NCI-H2029 treated with DMSO at 0.1 percent for 48 hours (cell line): ENCODE measurements around the gene KCNH4.
A peak's percentile ranks its signal among the peaks of the same experiment; 100 is the strongest.
"Not testable (repeated sequence)": the region's sequence is repeated elsewhere in the genome, so short reads cannot be mapped to it uniquely, and the experiment has no call there.

ENCODE experiments used
- DNase-seq: peaks from one replicate; lab custom pipeline; 2025; lab: John Stamatoyannopoulos, UW

KCNH4 gene

DNA sequence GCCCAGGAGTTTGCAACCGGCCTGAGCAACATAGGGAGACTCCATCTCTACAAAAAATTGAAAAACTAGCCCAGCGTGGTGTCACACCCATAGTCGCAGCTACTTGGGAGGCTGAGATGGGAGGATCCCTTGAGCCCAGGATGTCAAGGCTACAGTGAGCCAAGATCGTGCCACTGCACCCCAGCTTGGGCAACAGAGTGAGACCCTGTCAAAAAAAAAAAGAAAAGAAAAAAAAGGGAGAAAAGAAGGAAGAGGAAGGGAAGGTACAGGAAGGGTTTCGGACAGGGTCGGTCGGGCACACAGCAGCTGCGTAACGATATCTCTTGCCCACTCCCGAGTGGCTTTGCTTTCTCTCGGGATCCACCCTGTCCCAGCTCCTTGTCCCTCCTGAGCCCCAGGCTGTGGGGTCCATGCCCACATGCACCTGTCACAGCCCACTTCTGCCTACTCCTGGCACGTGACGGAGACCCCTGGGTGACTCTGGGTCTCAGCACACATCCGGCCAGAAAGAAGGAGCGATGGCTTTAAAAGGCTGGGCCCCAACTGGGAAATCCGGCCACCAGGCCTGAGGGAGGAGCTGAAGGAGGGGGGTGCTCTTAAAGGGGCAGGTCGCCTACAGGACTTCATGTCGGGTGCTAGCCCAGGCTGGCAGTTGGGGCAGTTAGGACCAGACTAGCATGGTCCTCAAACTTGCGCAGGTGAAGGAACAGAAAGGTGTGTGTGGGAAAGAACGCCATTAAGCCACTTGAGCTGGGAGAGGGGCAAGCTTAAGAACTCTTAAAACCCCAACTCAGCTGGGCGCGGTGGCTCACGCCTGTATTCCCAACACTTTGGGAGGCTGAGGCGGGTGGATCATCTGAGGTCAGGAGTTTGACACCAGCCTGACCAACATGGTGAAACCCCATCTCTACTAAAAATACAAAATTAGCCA is 13.3 kb upstream of the KCNH4 start, which contains the start of gene GHDC:
TSS of gene GHDC (minus strand) at position 526 of the 931 bp plus-strand sequence. CDS start 913 bp downstream, outside the sequence.
- DNase-seq: peak; percentile 57

GRCh38 chr17:42193216-42193968 is 12.4 kb upstream of the KCNH4 start:
- DNase-seq: no peak

DNA sequence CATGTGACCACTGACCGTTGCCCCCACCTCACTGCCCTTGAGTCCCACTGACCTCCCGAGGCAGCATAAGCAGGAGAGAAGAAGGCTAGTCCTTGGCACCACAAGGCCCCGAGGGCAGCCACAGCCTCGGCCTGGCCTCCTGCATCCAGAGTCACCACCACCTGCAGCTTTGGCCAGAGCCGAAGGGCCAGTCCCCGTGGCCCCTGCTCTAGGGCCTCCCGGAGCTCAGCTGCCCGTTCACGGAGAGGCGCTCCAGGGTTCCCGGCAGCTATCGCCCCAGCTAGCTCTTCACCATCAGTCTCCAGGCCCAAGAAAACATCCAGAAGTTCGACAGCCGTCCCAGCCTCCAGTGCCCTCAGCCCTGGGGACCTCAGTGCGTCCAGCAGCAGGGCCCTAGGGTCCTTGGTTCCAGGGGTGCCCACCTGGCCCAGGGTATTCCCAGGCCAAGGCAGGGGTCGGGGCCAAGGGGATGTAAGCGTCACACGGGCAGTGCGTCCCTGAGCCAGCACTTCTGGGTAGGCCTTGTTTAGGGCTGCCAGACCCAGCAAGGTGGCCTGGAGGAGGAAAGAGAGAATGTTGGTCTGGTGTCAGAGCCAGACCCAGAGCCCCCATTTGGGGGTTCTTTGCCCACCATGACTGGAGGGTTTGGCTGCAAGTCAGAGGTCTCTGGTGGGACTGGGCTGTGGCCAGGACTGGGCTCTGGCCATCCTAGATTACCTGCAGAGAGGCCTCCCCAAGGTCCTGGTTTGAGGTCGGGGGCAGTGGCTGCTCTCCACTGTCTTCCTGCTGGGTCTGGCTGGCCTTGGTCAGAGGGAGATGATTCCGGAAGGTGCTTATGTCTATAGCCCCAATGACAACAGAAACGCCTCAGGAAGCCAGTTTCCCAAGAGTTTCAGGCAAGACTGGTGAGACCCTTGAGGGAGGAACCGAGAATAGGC is 11.5 kb upstream of the KCNH4 start:
- DNase-seq: no peak

- DNase-seq: no peak
Measured at GRCh38 chr17:42191275-42191608, 10.3 kb upstream of the KCNH4 start.

GRCh38 chr17:42190491-42191274 is 9.7 kb upstream of the KCNH4 start:
- no peak for DNase-seq

DNA sequence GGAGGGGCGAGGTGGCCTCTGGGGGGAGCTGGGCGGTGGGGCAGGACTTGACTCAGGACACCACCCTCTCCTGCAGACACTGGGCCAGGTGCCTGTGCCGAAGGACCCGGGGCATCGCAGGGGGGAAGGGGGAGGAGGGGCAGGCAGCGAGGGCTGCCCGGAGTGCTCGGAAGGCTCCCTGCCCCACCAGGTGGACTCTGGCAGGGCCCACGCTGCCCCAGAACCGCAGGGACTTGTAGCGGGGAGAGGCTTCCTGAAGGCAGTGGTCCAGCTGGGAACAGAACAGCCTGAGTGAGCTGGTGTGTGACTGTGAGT is 8.7 kb upstream of the KCNH4 start:
- DNase-seq: no peak

- DNase-seq: no peak
Measured at GRCh38 chr17:42188749-42189650, 8.1 kb upstream of the KCNH4 start.

- DNase-seq: no peak
Measured at GRCh38 chr17:42187833-42188232, 6.9 kb upstream of the KCNH4 start.

DNA sequence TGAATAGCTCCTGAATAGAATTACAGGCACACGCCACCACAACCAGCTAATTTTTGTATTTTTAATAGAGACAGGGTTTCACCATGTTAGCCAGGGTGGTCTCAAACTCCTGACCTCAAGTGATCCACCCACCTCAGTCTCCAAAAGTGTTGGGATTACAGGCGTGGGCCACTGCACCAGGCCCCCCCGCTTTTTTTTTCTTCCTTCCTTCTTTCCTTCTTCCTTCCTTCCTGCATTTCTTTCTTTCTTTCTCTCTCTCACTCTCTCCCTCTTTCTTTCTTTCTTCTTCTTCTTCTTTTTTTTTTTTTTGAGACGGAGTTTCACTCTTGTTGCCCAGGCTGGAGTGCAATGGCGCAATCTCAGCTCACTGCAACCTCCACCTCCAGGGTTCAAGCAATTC is 5.2 kb upstream of the KCNH4 start:
- DNase-seq: not testable (repeated sequence)

GRCh38 chr17:42185621-42185930 is 4.6 kb upstream of the KCNH4 start:
- no peak for DNase-seq

GRCh38 chr17:42184713-42185620 is 4.0 kb upstream of the KCNH4 start, which contains the start of gene HCRT:
Gene HCRT (minus strand): TSS chr17:42185452. CDS start chr17:42185365, 87 bp downstream.
- peak; percentile 14 for DNase-seq

- DNase-seq: peak; percentile 12
Measured at GRCh38 chr17:42183741-42184711, 3.1 kb upstream of the KCNH4 start.

GRCh38 chr17:42182927-42183734 is 2.2 kb upstream of the KCNH4 start:
- DNase-seq: no peak

GRCh38 chr17:42181851-42182207 is 887 bp upstream of the KCNH4 start:
- DNase-seq: no peak

GRCh38 chr17:42180411-42180921 is 476 bp downstream of the KCNH4 start:
- no peak for DNase-seq

- no peak for DNase-seq
Measured at GRCh38 chr17:42179911-42180410, 981 bp downstream of the KCNH4 start.

DNA sequence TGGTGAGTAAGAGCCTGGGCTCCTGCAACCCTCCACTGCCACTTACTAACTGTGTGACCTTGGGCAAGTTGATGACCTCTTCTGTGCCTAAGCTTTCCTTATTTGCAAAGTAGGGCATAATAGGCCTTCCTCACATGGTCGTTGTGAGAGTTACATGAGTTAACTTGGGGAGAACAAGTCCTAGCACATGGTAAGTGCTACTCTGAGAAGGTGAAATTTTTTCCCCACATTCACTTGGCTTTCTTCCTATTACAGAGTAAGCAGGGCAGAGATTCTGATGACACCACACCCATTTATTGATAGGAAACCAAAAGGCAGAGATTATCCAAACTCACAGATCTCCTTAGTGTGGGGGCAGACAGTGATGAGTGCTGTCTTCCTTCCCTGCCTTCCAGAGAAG is 1.6 kb downstream of the KCNH4 start:
- DNase-seq: no peak
